HepG2 (cell line): ENCODE data around the gene LST1. TPM values are rescaled to one million over a fixed set of nuclear protein-coding genes. Genes with fewer than 3 reads are reported as not detected.

Source experiments
- ATF7-NPFF ChIP-seq: sonication (generic); formaldehyde crosslinking; IDR thresholded peaks from 2 replicates; pipeline ENCODE4 v1.8.1; 2023; ENCODE audit warnings: mild to moderate bottlenecking, low read depth, missing genetic modification reagents, moderate library complexity
- IRX3 ChIP-seq: sonication (generic); formaldehyde crosslinking; IDR thresholded peaks from 2 replicates; pipeline ENCODE4 v1.8.1; 2023; ENCODE audit warnings: mild to moderate bottlenecking, low read depth, missing genetic modification reagents, borderline replicate concordance
- PAF1 ChIP-seq: IDR thresholded peaks from 2 replicates; pipeline ENCODE4 v1.6.1; 2016; ENCODE audit warnings: missing genetic modification reagents, missing compliant biosample characterization
- POLR2G ChIP-seq: fragments of 200-400 bp; formaldehyde crosslinking; IDR thresholded peaks from 2 replicates; pipeline ENCODE4 v1.6.1; 2018; ENCODE audit warnings: mild to moderate bottlenecking, low read depth, low read length, moderate library complexity
- RARG ChIP-seq: sonication (generic); formaldehyde crosslinking; IDR thresholded peaks from 2 replicates; pipeline ENCODE4 v1.4.0; 2020; ENCODE audit warnings: low read depth, mild to moderate bottlenecking, missing genetic modification reagents
- RBFOX2 ChIP-seq: fragments of 200-400 bp; formaldehyde crosslinking; IDR thresholded peaks from 2 replicates; pipeline ENCODE4 v1.6.1; 2017; ENCODE audit warnings: low read depth, mild to moderate bottlenecking, low read length
- RBM22 ChIP-seq: fragments of 200-400 bp; formaldehyde crosslinking; optimal IDR thresholded peaks from 2 replicates; pipeline ENCODE3; 2017; ENCODE audit warnings: mild to moderate bottlenecking, low read length, moderate library complexity
- SPEN ChIP-seq: sonication (generic); formaldehyde crosslinking; IDR thresholded peaks from 2 replicates; pipeline ENCODE4 v1.5.1; 2020; ENCODE audit warnings: low read depth, mild to moderate bottlenecking, missing genetic modification reagents
- TARDBP ChIP-seq: sonication (generic); formaldehyde crosslinking; IDR thresholded peaks from 2 replicates; pipeline ENCODE4 v1.8.0; 2022; ENCODE audit warnings: mild to moderate bottlenecking, missing genetic modification reagents
- TBX2 ChIP-seq: sonication (generic); formaldehyde crosslinking; IDR thresholded peaks from 2 replicates; pipeline ENCODE4 v1.5.0; 2020; ENCODE audit warnings: missing genetic modification reagents, mild to moderate bottlenecking, borderline replicate concordance
- WIZ ChIP-seq: sonication (generic); formaldehyde crosslinking; IDR thresholded peaks from 2 replicates; pipeline ENCODE4 v1.5.1; 2020; ENCODE audit warnings: mild to moderate bottlenecking, missing genetic modification reagents
- XBP1 ChIP-seq: sonication (generic); formaldehyde crosslinking; IDR thresholded peaks from 2 replicates; pipeline ENCODE4 v1.5.0; 2020; ENCODE audit warnings: missing genetic modification reagents
- ZBTB4 ChIP-seq: sonication (generic); formaldehyde crosslinking; IDR thresholded peaks from 2 replicates; pipeline ENCODE4 v1.4.0; 2020; ENCODE audit warnings: missing genetic modification reagents, mild to moderate bottlenecking, borderline replicate concordance
- ZBTB42 ChIP-seq: sonication (generic); formaldehyde crosslinking; IDR thresholded peaks from 2 replicates; pipeline ENCODE4 v1.5.0; 2020; ENCODE audit warnings: mild to moderate bottlenecking, missing genetic modification reagents
- ZC3H13 ChIP-seq: sonication (generic); formaldehyde crosslinking; IDR thresholded peaks from 2 replicates; pipeline ENCODE4 v1.8.1; 2023; ENCODE audit warnings: mild to moderate bottlenecking, missing genetic modification reagents, moderate library complexity
- ZNF274 ChIP-seq: sonication (generic); formaldehyde crosslinking; IDR thresholded peaks from 2 replicates; pipeline ENCODE4 v1.5.1; 2020; ENCODE audit warnings: mild to moderate bottlenecking, missing genetic modification reagents
- ZNF354B ChIP-seq: sonication (generic); formaldehyde crosslinking; IDR thresholded peaks from 2 replicates; pipeline ENCODE4 v1.8.0; 2022; ENCODE audit warnings: mild to moderate bottlenecking, missing genetic modification reagents
- ZNF558 ChIP-seq: sonication (generic); formaldehyde crosslinking; IDR thresholded peaks from 2 replicates; pipeline ENCODE4 v1.9.0; 2022; ENCODE audit warnings: mild to moderate bottlenecking, missing genetic modification reagents, borderline replicate concordance
- ZNF687 ChIP-seq: sonication (generic); formaldehyde crosslinking; IDR thresholded peaks from 2 replicates; pipeline ENCODE4 v1.5.1; 2020; ENCODE audit warnings: mild to moderate bottlenecking, missing genetic modification reagents, moderate library complexity
- ZNF790 ChIP-seq: sonication (generic); formaldehyde crosslinking; IDR thresholded peaks from 2 replicates; pipeline ENCODE4 v1.8.0; 2022; ENCODE audit warnings: missing genetic modification reagents, mild to moderate bottlenecking, borderline replicate concordance
- polyA plus RNA-seq, 8 experiments: library from polyadenylated mRNA; depleted of rRNA in 3 of 8; stranded (reverse) in 7 of 8; unstranded in 1 of 8; fragments of >200 nt; fragmentation: Illumina TruSeq in 4 of 8; extraction: Trizol in 4 of 8; gene quantifications; 2 replicates each; pipeline versions ENCODE4 v1.2.1 to v1.2.3, GENCODE V29; 2011 to 2016; ENCODE audit warnings: low read depth in 4 of 8, missing spikeins in 1 of 8, mixed read lengths in 1 of 8; ENCODE audit not compliant: insufficient read depth in 1 of 8
- total RNA-seq, 5 experiments: library from RNA; depleted of rRNA; stranded (reverse); fragments of >200 nt; fragmentation: Illumina TruSeq; extraction: Trizol; gene quantifications; 2 replicates each; pipeline ENCODE4 v1.2.3, GENCODE V29; 2016; ENCODE audit warnings: low read depth in 1 of 5
- TF ChIP-seq, protein P1 (sequence below): sonication (generic); formaldehyde crosslinking; IDR thresholded peaks from 2 replicates; pipeline ENCODE4 v1.5.0; 2020; ENCODE audit warnings: missing genetic modification reagents

LST1 gene
- total and polyA plus RNA-seq, 2 of the 13 experiments (the other 11 are each of a cell fraction or from before 2014, with no cell fraction given) = not detected

GRCh38 chr6:31632279-31632946 is 46.3 kb downstream of the LST1 start (continued):
- peak; percentile 40 for TF ChIP-seq ZNF687 (CRISPR knock-in tag)
- peak; percentile 35; the same call in 1 of the 2 replicates for TF ChIP-seq ZBTB4 (CRISPR knock-in tag)
- no peak for TF ChIP-seq XBP1
- peak; percentile 60; the same call in 1 of the 2 replicates for TF ChIP-seq POLR2G
- no peak for TF ChIP-seq ZBTB42
- TF ChIP-seq RBFOX2 = peak; percentile 50; the same call in 1 of the 2 replicates
- TF ChIP-seq TARDBP (CRISPR knock-in tag) = 0 out of 2 replicates have a peak, but pooled peaks have one; percentile 23
- TF ChIP-seq RARG (CRISPR knock-in tag) = no peak
- 0 out of 2 replicates have a peak, but pooled peaks have one; percentile 41 for TF ChIP-seq ZNF790
- TF ChIP-seq SPEN (CRISPR knock-in tag) = 0 out of 2 replicates have a peak, but pooled peaks have one; percentile 10
- no peak for TF ChIP-seq ZNF354B (CRISPR knock-in tag)
- TF ChIP-seq ZNF558 (CRISPR knock-in tag) = no peak
- TF ChIP-seq ZC3H13 (CRISPR knock-in tag) = peak; percentile 95
- 0 out of 2 replicates have a peak, but pooled peaks have one; percentile 58 for TF ChIP-seq ATF7-NPFF (CRISPR knock-in tag)
- TF ChIP-seq WIZ = 0 out of 2 replicates have a peak, but pooled peaks have one; percentile 51
- TF ChIP-seq RBM22 = peak; percentile 19
- peak; percentile 59; the same call in 1 of the 2 replicates for TF ChIP-seq PAF1
- no peak for TF ChIP-seq TBX2 (CRISPR knock-in tag)
- TF ChIP-seq, protein P1, sequence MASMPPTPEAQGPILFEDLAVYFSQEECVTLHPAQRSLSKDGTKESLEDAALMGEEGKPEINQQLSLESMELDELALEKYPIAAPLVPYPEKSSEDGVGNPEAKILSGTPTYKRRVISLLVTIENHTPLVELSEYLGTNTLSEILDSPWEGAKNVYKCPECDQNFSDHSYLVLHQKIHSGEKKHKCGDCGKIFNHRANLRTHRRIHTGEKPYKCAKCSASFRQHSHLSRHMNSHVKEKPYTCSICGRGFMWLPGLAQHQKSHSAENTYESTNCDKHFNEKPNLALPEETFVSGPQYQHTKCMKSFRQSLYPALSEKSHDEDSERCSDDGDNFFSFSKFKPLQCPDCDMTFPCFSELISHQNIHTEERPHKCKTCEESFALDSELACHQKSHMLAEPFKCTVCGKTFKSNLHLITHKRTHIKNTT = no peak
- TF ChIP-seq ZNF274 (CRISPR knock-in tag) = peak; percentile 66; the same call in 1 of the 2 replicates
- TF ChIP-seq IRX3 (CRISPR knock-in tag) = 0 out of 2 replicates have a peak, but pooled peaks have one; percentile 31
